Skeletal muscle satellite cell (primary cell): ENCODE data around the gene TNFRSF19.

Experiments used
- H3K27me3 ChIP-seq: 2 replicates; pipeline ENCODE4 v1.7.0; 2013; ENCODE audit warnings: low read length; ENCODE audit not compliant: control insufficient read depth, insufficient read depth
- H3K36me3 ChIP-seq: 2 replicates; pipeline ENCODE4 v1.7.0; 2013; ENCODE audit warnings: mild to moderate bottlenecking, control low read depth, low read length; ENCODE audit not compliant: insufficient read depth
- H3K4me1 ChIP-seq: 2 replicates; pipeline ENCODE4 v1.7.0; 2013; ENCODE audit warnings: low read length; ENCODE audit not compliant: control insufficient read depth, insufficient read depth
- H3K4me2 ChIP-seq: 2 replicates; pipeline ENCODE4 v1.7.0; 2013; ENCODE audit warnings: mild to moderate bottlenecking, low read length
- H3K4me3 ChIP-seq: 2 replicates; pipeline ENCODE4 v1.7.0; 2013; ENCODE audit warnings: low read length
- H3K9ac ChIP-seq: 2 replicates; pipeline ENCODE4 v1.7.0; 2013; ENCODE audit warnings: mild to moderate bottlenecking, low read depth, low read length, moderate library complexity
- H3K9me3 ChIP-seq: replicated peaks from 2 replicates; pipeline ENCODE4 v1.7.0; 2013; ENCODE audit warnings: mild to moderate bottlenecking, control low read depth, low read length

Gene TNFRSF19

DNA sequence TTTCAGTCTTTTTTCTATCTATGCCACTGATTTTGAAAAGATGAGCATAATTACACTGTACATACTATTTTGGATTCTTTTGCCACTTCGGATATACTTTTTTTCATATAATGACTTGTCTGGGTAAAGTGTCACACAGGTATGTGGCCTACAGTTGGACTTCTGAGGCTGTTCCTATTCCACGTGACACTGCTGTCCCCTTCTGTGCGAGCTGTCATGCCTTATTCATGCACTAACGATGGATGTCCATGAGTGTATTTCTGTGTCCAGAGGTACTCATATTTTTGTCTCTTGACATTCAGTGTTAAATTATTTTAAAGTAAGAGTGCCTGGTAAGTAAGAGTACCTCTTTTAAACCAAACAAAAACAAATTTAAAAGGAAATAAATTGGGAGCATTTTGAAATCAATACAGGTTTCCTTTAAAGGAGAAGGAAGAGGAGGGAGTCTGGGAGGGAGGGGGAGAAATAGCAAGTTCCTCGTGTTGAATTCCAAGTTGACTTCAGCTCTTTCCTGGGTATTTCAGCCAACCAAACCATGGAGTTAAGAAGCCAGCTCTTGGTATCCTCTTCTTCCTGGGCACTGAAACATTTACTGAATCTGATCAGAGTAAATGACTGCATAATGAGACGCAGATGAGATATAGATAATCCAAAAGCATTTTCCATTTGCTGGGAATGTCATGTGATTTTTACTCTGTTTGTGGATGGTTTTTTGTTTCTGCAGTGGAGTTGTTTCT, 61.3 kb downstream of the TNFRSF19 start:
- no peaks in the 10 kb centered on the region for H3K4me1 ChIP-seq
- no peaks in the 10 kb centered on the region for H3K36me3 ChIP-seq
- H3K27me3 ChIP-seq: no peaks in the 10 kb centered on the region
- no peak overlapping the region for H3K4me3 ChIP-seq
- no peaks in the 10 kb centered on the region for H3K9me3 ChIP-seq
- H3K4me2 ChIP-seq: no peak overlapping the region
- no peak overlapping the region for H3K9ac ChIP-seq

DNA sequence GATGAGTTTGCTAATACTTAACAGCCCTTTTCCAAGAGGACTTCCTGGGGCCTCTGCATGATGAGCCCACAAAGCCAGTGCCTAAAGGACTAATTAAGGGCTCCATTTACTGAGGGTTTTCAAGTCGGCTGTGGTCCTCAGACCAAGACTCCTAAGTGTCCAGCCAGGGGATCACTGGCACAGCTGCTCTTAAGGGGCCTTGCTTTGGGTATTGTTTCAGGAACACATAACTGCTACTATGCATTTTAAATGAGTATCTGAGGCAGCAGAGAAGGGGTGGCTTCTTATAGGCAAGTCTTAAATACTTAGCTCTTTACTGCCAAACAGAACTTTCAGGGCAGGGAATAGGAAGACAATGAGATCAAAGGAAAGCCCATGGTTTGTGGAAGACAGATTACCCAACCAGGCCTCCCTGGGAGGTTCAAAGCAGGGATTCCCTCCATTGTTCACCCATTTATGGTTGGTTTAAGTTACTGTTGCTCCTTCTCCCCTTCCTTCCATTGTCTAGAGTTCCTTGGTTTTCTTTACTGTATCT, 61.9 kb downstream of the TNFRSF19 start:
- H3K4me2 ChIP-seq: no peak overlapping the region
- H3K9me3 ChIP-seq: no peaks in the 10 kb centered on the region
- no peaks in the 10 kb centered on the region for H3K36me3 ChIP-seq
- H3K27me3 ChIP-seq: no peaks in the 10 kb centered on the region
- no peak overlapping the region for H3K9ac ChIP-seq
- no peak overlapping the region for H3K4me3 ChIP-seq
- no peaks in the 10 kb centered on the region for H3K4me1 ChIP-seq

DNA sequence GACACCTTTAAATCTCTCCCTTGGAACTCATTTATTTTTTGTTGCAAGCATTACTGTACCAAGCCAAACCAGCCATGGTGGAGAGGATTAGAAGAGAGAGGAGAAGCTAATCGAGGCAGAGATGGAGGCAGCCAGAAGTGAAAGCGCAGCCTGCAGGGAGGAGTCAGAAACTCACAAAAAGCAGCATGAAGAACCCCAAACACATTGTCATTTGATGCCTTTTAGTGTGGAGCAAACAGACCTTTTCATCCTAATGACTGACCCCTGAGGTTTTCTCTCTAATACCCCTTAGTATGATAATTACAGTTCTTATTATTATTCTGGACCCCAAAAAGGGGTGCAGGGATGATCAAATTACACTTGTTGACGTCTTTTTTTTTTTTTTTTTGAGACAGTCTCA, 62.5 kb downstream of the TNFRSF19 start:
- Histone ChIP-seq H3K9me3 (no peaks in the 10 kb centered on the region), H3K4me1 (peaks cover 2% of the 10 kb centered on the region), H3K4me2 (no peak overlapping the region), H3K4me3 (no peak overlapping the region), H3K9ac (no peak overlapping the region), H3K27me3 (no peaks in the 10 kb centered on the region), H3K36me3 (no peaks in the 10 kb centered on the region)

DNA sequence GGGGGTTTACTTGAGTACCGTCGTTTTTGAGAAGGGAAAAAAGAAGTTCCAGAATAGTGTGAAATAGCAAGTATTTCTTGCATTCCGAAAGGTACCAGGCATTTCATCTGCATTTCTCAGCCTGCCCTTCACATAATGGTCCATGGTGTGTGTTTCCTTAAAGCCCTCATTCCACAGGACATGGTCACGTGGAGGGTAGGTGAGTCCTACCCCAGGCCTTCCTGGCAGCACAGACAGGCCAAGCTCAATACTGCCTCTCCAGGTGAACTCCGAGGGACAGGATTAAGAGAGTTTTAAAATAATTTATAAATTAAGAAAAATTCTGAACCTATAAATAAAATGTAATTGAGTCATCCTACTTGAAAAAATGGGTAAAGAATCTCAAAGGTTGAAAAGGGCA, 64.7 kb downstream of the TNFRSF19 start:
- Histone ChIP-seq H3K9ac (no peak overlapping the region), H3K9me3 (no peaks in the 10 kb centered on the region), H3K36me3 (no peaks in the 10 kb centered on the region), H3K27me3 (no peaks in the 10 kb centered on the region), H3K4me2 (no peak overlapping the region), H3K4me3 (no peak overlapping the region), H3K4me1 (peaks cover 3% of the 10 kb centered on the region)

DNA sequence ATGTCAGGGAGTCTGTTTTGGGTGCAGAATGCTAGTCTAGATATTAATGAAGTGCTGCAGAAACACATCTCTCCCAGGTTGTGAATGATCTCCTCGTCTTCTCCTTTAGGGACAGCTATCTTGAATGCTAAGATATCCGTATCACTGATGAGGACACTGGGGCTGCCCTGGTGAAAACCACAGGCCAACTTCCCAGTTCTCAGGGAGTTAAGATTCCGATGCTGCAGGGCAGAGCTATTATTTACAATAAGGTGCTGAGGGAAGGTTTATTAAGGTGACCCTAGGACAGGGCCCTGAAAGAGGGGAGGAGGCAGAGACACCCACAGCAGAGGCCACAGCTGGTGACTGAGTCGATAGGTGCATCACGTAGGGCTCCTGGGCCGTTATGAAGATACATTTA, 66.1 kb downstream of the TNFRSF19 start:
- no peaks in the 10 kb centered on the region for H3K27me3 ChIP-seq
- H3K9me3 ChIP-seq: no peaks in the 10 kb centered on the region
- no peak overlapping the region for H3K4me3 ChIP-seq
- no peak overlapping the region for H3K9ac ChIP-seq
- peaks cover 3% of the 10 kb centered on the region for H3K4me1 ChIP-seq
- H3K36me3 ChIP-seq: no peaks in the 10 kb centered on the region
- H3K4me2 ChIP-seq: no peak overlapping the region

DNA sequence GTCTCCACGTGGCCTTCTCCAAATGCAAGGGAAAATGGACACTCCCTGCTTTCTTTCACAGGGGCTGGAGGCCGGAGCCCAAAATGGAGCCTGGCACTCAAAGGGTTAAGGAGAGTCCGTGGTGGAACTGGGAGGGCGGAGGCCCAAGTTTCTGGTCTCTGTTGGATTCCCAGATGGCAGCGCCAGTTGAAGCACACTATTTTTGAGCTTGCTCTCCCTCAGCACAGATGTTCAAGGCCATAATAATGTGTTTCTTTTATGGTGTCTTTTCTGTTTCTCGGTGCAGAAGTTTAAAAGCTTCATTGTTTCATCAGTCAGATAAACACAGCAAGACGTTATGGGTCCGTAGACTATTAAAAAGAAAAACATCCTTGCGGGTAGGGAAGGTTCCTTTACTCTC, 67.6 kb downstream of the TNFRSF19 start:
- H3K4me1 ChIP-seq: peaks cover 3% of the 10 kb centered on the region
- H3K36me3 ChIP-seq: no peaks in the 10 kb centered on the region
- H3K4me3 ChIP-seq: no peak overlapping the region
- H3K27me3 ChIP-seq: no peaks in the 10 kb centered on the region
- no peaks in the 10 kb centered on the region for H3K9me3 ChIP-seq
- no peak overlapping the region for H3K9ac ChIP-seq
- H3K4me2 ChIP-seq: no peak overlapping the region

DNA sequence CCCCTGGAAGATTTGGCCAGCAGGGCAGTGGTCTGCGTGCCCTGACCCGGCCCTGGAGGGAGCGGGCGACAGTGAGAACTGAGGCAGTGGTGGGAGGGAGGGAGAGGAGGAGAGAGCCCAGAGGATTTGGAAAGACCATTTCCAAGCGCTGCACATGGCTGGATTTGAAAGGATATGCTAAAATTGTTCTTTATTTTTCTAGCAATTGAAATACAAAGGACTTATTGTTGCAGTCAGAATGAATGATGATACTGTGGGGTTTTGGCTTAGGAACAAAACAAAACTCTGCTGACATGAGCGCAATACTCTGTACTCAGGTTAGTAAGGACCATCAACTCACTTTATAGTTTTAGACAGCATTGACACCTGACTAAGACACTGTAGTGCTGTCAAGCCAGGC, 69.5 kb downstream of the TNFRSF19 start:
- Histone ChIP-seq H3K36me3 (no peaks in the 10 kb centered on the region), H3K4me3 (no peak overlapping the region), H3K27me3 (no peaks in the 10 kb centered on the region), H3K4me1 (peaks cover 3% of the 10 kb centered on the region), H3K9ac (no peak overlapping the region), H3K4me2 (no peak overlapping the region), H3K9me3 (no peaks in the 10 kb centered on the region)

DNA sequence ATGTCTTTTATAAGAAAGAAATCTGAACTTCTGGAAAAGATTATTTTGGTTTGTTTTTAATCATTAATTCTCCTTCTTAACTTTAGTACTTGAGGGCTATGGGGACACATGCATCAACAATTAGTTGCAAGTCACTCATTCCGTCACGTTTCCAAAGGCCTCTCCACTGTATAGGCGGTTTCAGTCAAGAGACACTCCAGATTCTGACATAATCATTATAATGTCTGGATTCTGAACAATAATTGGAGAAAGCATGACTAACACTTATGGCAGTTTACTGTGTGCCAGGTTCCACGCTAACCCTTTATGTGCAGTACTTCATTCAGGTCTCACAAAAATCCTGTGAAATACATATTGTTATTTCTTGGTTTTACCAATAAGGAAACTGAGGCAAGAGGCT, 71.9 kb downstream of the TNFRSF19 start:
- no peaks in the 10 kb centered on the region for H3K27me3 ChIP-seq
- no peak overlapping the region for H3K4me2 ChIP-seq
- H3K4me3 ChIP-seq: no peak overlapping the region
- no peaks in the 10 kb centered on the region for H3K36me3 ChIP-seq
- H3K9ac ChIP-seq: no peak overlapping the region
- peaks cover 3% of the 10 kb centered on the region for H3K4me1 ChIP-seq
- H3K9me3 ChIP-seq: no peaks in the 10 kb centered on the region

DNA sequence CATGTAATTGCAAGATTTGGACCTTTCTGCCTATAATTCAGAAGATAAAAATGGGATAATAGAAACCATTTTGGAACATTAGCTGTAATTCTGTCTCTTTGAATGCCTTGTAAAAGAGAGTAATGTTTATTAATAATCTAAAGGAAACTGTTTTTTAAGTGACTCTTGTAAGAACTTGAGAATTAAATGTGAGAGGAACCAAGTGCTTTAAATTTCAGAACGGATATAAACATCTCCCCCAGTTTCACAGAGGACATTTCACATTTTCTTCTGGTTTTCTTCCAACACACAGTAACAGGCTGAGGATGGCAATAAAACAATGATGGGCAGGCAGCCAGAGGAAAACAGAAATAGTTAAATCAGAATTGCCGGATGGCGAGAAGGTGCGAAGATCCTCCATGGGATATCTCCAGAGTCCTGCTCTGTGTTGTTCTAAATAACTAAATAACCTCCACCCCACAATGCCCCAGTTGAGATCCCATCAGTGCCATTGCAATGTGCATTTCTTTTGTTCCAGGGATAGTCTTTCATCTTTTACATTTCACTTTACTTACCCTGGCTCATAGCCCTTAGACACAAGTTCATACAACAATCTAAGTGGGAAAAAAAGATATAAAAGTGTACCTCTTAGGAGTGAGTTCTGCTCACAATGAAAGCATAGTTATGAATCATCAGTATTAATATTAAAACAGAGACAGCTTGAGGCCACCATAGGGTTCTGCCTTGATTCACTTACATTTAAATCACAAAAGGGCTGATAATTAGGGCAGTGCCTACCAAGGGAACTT, 73.3 kb downstream of the TNFRSF19 start:
- H3K4me1 ChIP-seq: no peaks in the 10 kb centered on the region
- H3K4me2 ChIP-seq: no peak overlapping the region
- no peaks in the 10 kb centered on the region for H3K9me3 ChIP-seq

DNA sequence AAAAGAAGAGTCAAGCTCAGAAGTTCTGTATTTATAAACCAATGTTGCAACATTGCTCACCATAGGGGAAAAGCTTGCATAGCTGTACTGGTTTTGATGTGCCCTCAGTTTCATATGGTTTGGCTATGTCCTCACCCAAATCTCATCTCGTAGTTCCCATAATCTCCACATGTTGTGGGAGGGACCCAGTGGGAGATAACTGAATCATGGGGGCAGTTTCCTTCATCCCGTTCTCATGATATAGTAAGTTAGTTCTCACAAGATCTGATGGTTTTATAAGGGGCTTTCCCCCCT, 73.9 kb downstream of the TNFRSF19 start:
- H3K9me3 ChIP-seq: no peaks in the 10 kb centered on the region
- H3K4me3 ChIP-seq: no peak overlapping the region
- H3K27me3 ChIP-seq: no peaks in the 10 kb centered on the region
- H3K36me3 ChIP-seq: no peaks in the 10 kb centered on the region
- H3K9ac ChIP-seq: no peak overlapping the region
- H3K4me1 ChIP-seq: no peaks in the 10 kb centered on the region
- no peak overlapping the region for H3K4me2 ChIP-seq

More for the DNA sequence above, 73.3 kb downstream of the TNFRSF19 start:
- Histone ChIP-seq H3K4me3 (no peak overlapping the region), H3K36me3 (no peaks in the 10 kb centered on the region), H3K27me3 (no peaks in the 10 kb centered on the region), H3K9ac (no peak overlapping the region)

DNA sequence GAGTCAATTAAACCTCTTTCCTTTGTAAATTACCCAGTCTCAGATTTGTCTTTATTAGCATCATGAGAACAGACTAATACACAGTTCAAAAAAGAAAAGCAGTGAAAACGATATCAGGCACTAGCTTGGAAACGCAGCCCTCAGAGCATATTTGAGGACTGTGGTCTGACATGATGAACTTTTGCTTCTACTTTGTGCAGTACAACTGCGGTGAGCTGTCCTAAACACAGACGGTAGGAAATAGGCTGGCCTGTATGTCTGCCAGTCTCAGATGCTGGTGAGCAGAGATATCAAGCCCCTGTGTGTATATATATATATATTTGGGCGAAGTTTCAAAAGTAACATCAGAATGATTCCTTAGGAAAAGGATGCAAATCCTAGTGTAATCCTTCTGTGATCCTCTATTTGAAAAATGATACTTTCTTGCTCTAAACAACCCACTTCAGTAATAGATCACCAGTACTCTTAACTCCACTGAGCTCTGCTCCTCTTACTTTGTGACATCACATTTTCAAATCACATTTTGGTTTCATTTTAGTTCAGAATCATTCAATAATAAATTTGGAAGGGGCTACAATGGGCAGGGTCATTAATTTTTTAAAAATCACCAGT, 74.4 kb downstream of the TNFRSF19 start:
- Histone ChIP-seq H3K4me1 (no peaks in the 10 kb centered on the region), H3K27me3 (no peaks in the 10 kb centered on the region), H3K36me3 (no peaks in the 10 kb centered on the region), H3K9me3 (no peaks in the 10 kb centered on the region), H3K4me3 (no peak overlapping the region), H3K4me2 (no peak overlapping the region), H3K9ac (no peak overlapping the region)
